ENCODE measurements around the gene AMMECR1. TPM values are rescaled to one million over a fixed set of nuclear protein-coding genes. Genes with fewer than 3 reads are reported as not detected.

Gene AMMECR1
- total and polyA plus RNA-seq, 12 donors: 0.59 to 1.8 (median 0.99) TPM

GRCh38 chrX:110284159-110284558, 33.7 kb downstream of the AMMECR1 start:
- 85 to 89% methylated on average over 2 of the region's 2 CpGs for WGBS, 2 donors
- intact Hi-C loops (cut with DNase I): no loop called here
- Histone ChIP-seq H3K9me3 (peaks cover 0 to 4% (median 0%) of the 10 kb centered on the region in 11 donors), H3K27me3 (peaks cover 0 to 33% (median 0%) of the 10 kb centered on the region in 7 donors), H3K4me1 (no peaks in the 10 kb centered on the region), H3K4me3 (no peak overlapping the region), H3K36me3 (no peaks in the 10 kb centered on the region), H3K27ac (no peak overlapping the region)
- DNase-seq (no peak), ATAC-seq (no peak)
- no peak for TF ChIP-seq CTCF (IDR thresholded peaks at IDR 0.05)

GRCh38 chrX:110282922-110283321, 35.0 kb downstream of the AMMECR1 start:
- Histone ChIP-seq H3K4me1 (peaks cover 0 to 9% (median 0%) of the 10 kb centered on the region in 9 donors), H3K27me3 (peaks cover 0 to 29% (median 0%) of the 10 kb centered on the region in 7 donors), H3K27ac (no peak overlapping the region), H3K9me3 (peaks cover 0 to 4% (median 0%) of the 10 kb centered on the region in 11 donors), H3K4me3 (no peak overlapping the region), H3K36me3 (no peaks in the 10 kb centered on the region)
- TF ChIP-seq CTCF (IDR thresholded peaks at IDR 0.05): no peak
- DNase-seq: no peak
- intact Hi-C loops (cut with DNase I): no loop called here
- no peak for ATAC-seq

- Histone ChIP-seq H3K27me3 (peaks cover 0 to 21% (median 0%) of the 10 kb centered on the region in 7 donors), H3K9me3 (peaks cover 0 to 4% (median 0%) of the 10 kb centered on the region in 11 donors), H3K36me3 (no peaks in the 10 kb centered on the region), H3K4me3 (no peak overlapping the region), H3K27ac (no peak overlapping the region), H3K4me1 (peaks cover 0 to 9% (median 0%) of the 10 kb centered on the region in 9 donors)
- WGBS, 2 donors: 84% methylated on average over 2 of the region's 2 CpGs
- intact Hi-C loops (cut with DNase I): no loop called here
- ATAC-seq: no peak
- no peak for TF ChIP-seq CTCF (IDR thresholded peaks at IDR 0.05)
- no peak for DNase-seq
These were observed 36.5 kb downstream of the AMMECR1 start for GRCh38 chrX:110281377-110281776.

GRCh38 chrX:110280954-110281353, 36.9 kb downstream of the AMMECR1 start:
- Histone ChIP-seq H3K27me3 (peaks cover 0 to 21% (median 0%) of the 10 kb centered on the region in 7 donors), H3K4me1 (peaks cover 0 to 9% (median 0%) of the 10 kb centered on the region in 9 donors), H3K9me3 (peaks cover 0 to 5% (median 0%) of the 10 kb centered on the region in 11 donors), H3K27ac (no peak overlapping the region), H3K4me3 (no peak overlapping the region), H3K36me3 (no peaks in the 10 kb centered on the region)
- ATAC-seq: no peak
- no peak for TF ChIP-seq CTCF (IDR thresholded peaks at IDR 0.05)
- no peak for DNase-seq
- intact Hi-C loops (cut with DNase I): no loop called here
